ENCODE results near the gene MRPL33. TPM values are rescaled to one million over a fixed set of nuclear protein-coding genes. Genes with fewer than 3 reads are reported as not detected.

Gene MRPL33
- total and polyA plus RNA-seq, 2 of the 13 experiments (the other 11 are each of a cell fraction or from before 2014, with no cell fraction given): 69.7 to 218 TPM

- TF ChIP-seq ZNF609 (CRISPR knock-in tag; IDR thresholded peaks at IDR 0.05; ENCODE audit: borderline replicate concordance): no peak
- TF ChIP-seq, protein P1, sequence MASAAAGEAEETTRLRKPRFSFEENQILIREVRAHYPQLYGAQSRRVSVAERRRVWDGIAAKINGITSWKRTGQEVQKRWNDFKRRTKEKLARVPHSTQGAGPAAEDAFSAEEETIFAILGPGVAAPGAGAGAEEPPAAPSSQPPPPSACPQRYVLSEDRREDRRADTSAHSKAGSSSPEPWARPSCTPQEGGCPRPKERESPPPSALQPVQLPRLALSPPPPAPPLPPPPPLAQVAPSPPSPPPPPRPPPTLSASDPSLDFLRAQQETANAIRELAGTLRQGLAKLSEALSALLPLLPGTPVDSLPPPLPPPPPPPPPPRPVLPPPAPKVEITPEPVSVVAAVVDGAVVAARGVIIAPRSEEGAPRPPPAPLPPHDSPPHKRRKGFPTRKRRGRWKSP (CRISPR knock-in tag; IDR thresholded peaks at IDR 0.05): no peak
- 0 out of 2 replicates have a peak, but pooled peaks have one; percentile 23 for TF ChIP-seq ZNF441 (CRISPR knock-in tag; IDR thresholded peaks at IDR 0.05; ENCODE audit: borderline replicate concordance)
- no peak for TF ChIP-seq FOXO1 (CRISPR knock-in tag; IDR thresholded peaks at IDR 0.05)
- TF ChIP-seq MYC (CRISPR knock-in tag; IDR thresholded peaks at IDR 0.05; ENCODE audit: borderline replicate concordance): no peak
- no peak for TF ChIP-seq CEBPZ (IDR thresholded peaks at IDR 0.05; ENCODE audit: low read length)
- TF ChIP-seq, protein P2, sequence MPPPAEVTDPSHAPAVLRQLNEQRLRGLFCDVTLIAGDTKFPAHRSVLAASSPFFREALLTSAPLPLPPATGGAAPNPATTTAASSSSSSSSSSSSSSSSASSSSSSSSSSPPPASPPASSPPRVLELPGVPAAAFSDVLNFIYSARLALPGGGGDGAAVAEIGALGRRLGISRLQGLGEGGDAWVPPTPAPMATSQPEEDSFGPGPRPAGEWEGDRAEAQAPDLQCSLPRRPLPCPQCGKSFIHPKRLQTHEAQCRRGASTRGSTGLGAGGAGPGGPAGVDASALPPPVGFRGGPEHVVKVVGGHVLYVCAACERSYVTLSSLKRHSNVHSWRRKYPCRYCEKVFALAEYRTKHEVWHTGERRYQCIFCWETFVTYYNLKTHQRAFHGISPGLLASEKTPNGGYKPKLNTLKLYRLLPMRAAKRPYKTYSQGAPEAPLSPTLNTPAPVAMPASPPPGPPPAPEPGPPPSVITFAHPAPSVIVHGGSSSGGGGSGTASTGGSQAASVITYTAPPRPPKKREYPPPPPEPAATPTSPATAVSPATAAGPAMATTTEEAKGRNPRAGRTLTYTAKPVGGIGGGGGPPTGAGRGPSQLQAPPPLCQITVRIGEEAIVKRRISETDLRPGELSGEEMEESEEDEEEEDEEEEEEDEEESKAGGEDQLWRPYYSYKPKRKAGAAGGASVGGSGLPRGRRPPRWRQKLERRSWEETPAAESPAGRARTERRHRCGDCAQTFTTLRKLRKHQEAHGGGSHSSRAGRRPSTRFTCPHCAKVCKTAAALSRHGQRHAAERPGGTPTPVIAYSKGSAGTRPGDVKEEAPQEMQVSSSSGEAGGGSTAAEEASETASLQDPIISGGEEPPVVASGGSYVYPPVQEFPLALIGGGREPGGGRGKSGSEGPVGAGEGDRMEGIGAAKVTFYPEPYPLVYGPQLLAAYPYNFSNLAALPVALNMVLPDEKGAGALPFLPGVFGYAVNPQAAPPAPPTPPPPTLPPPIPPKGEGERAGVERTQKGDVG (CRISPR knock-in tag; IDR thresholded peaks at IDR 0.05; ENCODE audit: borderline replicate concordance): no peak
- TF ChIP-seq ZNF546 (CRISPR knock-in tag; conservative IDR thresholded peaks at IDR 0.05): no peak
- no peak for TF ChIP-seq ZFYVE20 (CRISPR knock-in tag; IDR thresholded peaks at IDR 0.05; ENCODE audit: borderline replicate concordance, low read depth)
These were observed 14.7 kb upstream of the MRPL33 start (continued) for GRCh38 chr2:27756544-27757498.
